ENCODE measurements around the gene C5orf47.
"Not testable (repeated sequence)": the region's sequence is repeated elsewhere in the genome, so short reads cannot be mapped to it uniquely, and the experiment has no call there.

Gene C5orf47

GRCh38 chr5:173970878-173971650 is 17.9 kb upstream of the C5orf47 start:
- no peak for DNase-seq (ENCODE audit: low read depth)

DNA sequence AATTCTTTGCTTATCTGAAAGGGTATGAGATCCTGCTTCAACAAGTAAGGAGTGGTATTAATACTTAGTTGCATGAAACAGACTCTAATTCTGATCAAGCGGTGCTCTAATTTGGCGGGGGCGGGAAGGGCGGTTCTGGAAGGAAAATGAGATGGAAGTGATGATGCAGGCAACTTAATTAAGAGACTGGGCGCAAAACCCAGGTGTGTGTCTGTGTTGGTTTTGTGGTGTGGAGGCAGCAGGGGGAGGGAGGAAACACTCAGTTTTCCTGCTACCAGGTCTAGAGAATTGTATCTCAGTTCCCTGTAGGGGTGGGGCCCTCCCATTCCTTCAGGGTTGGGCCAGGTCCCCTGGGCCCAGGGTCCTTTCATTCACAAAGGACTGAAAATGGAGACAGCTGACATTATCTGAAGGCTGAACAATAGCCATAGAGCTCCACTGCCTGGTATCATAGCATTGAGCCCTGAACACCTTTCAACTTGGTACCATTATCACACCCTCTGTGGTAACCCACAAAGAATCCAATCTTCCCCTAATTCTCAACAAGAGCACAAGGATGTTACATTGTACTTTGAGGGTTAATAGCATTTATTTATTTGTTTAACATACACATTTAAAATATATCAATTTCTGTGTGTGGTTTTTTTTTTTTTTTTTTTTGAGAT is 17.2 kb upstream of the C5orf47 start:
- DNase-seq (ENCODE audit: low read depth), result no peak

GRCh38 chr5:173972607-173972924 is 16.4 kb upstream of the C5orf47 start:
- no peak for DNase-seq (ENCODE audit: low read depth)

DNA sequence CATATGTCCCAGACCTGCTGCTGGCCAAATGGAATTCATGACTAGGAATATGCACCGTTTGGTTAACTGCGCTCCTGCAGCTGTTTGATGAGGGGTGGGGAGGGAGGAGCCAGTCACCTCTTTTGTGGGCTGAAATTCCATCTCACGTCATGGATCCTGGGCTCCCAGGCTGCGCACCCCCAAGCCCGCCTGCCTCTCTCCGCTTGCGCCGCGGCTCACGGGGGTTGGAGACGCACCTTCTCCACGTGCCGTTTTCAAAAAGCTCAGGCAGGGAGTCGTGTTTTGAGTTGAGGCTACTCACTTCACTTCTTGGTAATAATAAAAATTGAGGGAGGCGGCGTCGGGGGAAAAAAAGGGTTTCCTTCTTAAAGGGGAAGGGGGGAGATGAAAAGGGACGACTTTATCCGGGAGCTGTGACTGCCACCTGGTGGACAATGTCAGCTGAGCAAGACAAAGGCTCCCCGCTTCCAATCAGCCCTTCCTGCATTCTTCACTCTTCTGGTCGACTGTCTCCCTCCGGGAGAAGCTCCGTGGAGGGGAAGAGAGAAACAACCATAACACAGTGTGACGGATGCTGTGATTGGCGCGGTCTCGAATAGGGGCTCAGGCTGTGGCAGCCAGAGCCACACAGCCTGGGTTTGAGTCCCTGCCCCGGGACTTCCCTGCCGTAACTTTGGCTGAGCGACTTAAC is 15.9 kb upstream of the C5orf47 start:
- peak; percentile 55 for DNase-seq (ENCODE audit: low read depth)

- no peak for DNase-seq (ENCODE audit: low read depth)
Observed at GRCh38 chr5:173973616-173973969, 15.4 kb upstream of the C5orf47 start.

GRCh38 chr5:173974688-173975239 is 14.2 kb upstream of the C5orf47 start:
- DNase-seq (ENCODE audit: low read depth), result no peak

DNA sequence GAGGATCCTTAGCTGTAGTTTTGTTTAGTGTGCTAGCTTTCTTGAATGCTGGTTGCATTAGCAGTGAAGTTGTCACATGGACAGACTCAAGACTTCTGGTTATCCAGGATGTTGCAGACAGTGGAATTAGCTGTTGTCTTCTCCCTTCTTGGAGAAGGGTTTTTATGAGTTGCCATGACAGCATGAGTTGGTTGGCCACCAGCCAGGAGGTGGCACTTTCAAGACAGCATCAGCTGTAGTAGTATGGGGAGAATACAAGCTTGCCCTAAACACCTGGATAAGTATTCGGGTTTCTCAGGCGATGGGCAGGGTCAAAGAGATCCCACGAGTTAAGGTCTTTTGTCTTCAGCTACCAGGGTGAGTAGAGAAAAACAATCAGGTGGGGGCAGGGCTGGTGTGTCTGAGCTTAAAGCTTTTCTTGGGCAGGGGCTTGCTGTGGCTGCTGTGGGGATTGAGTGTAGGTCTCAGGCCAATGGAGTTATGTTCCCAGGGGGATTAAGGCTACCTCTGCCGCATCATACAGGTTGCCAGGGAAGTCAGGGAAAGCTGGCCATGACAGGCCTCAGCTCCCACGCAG is 7.7 kb upstream of the C5orf47 start:
- DNase-seq (ENCODE audit: low read depth), result no peak

DNA sequence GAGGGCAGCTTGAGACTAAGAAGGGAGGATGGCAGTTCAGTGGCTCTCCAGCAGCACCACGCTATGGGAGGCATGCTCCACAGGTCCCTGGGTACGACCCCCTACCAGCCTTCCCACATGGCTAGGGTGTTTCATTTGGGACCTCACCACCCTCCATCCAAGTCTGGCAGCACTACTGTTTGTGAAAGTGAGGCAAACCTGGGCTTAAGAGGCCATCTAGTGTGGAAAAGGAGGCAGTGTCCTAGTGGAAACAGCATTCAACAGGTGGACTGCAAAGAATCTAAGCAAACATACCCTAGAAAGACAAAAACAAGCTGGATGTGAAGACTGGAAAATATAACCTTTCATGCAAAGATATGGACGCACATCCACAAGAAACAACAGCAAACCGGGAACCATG is 4.8 kb upstream of the C5orf47 start:
- DNase-seq (ENCODE audit: low read depth), result no peak

- no peak for DNase-seq (ENCODE audit: low read depth)
Observed at GRCh38 chr5:173989432-173990082, 587 bp downstream of the C5orf47 start.

DNA sequence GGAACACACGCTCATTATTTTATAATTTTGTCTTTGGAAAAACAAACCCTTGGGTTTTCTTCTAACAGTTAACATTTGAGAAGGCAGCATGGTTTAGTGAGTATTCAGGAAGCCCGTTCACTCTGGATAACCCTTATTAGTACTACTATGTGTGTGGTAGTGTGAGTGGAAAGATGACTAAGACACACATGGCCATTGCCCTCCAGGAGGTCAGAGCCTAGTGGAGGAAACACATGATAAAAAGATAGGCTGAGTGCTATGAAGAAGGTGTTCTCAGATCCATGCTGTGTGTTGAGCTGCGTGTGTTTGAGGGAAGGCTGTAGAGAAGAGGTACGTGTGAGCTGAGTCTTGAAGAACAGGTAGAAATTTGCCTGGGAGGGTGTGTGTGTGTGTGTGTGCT is 8.4 kb downstream of the C5orf47 start:
- DNase-seq (ENCODE audit: low read depth), result no peak

GRCh38 chr5:173998531-173998930 is 9.6 kb downstream of the C5orf47 start:
- DNase-seq (ENCODE audit: low read depth), result no peak

DNA sequence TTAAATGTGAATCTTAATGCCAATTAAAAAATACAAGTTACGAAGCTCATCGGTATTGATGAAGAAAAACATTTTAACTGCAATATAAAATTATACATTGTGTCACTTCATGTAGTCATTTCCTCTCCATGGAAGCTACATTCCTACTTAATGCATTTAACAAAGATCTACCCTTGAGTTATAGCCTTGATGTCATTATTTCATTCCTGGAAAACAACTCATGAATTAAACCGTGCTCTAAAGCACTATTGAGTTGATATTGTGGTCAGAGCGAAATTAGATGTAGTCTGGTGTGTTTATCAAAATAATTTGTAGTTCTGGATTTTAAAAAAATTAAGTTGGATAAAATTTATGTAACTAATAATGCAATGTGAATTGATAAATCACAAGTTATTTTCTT is 11.1 kb downstream of the C5orf47 start:
- DNase-seq (ENCODE audit: low read depth), result no peak

DNA sequence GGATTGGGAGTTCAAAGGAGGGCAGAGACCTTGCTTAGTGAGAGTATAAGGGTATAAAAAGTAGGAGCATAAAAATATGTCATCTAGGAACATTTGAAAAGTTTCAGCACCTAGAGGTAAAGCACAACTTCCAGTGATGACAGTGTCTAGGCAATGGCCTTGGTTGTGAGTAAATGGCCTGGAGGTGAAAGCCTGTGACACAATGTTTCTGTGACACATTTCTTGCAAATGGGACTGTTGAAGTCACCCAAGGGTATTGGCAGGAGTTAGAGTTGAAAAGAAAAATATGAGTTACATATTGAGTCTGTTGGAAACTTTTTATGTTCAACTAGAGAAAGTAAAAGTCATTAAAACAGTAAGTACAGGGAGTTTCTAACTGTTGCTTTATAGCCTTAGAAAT is 14.8 kb downstream of the C5orf47 start:
- no peak for DNase-seq (ENCODE audit: low read depth)

DNA sequence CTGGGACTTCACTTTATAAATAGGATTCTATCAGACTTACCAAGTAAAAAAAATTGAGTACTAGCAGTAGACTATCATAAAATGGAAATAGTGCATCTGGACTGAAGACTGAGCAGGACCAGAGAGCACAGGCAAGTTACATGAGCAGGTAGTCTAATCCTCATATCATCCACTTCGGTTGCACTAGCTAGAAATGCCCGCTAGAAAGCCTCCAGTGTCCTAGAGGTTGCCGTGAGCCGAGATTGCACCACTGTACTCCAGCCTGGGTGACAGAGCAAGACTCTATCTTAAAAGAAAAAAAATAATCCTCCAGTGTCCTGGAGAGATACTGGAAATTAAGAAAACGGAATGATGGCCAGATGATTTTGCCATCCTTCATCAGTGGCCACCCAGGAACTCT is 20.0 kb downstream of the C5orf47 start:
- no peak for DNase-seq (ENCODE audit: low read depth)

DNA sequence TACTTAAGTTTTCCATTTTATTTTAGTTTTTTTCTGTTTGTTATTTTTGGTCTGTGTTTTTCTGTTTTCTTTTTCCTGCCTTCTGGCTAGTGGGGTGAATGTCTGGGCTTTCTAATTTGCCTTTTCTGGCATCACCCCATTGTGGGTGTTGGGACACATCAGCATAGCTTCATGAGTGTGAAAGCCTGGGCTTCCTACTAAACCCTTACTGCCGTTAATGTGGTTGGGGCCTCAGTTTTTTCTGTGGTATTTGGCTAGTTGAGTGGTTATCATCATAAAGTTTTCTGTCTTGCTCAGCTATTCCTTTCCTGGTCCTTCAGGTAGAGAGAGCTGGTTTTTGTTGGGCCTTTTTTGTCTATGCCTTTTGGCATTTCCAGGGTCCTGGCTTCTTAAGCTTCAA is 21.4 kb downstream of the C5orf47 start:
- no peak for DNase-seq (ENCODE audit: low read depth)

GRCh38 chr5:174011441-174011840 is 22.5 kb downstream of the C5orf47 start:
- DNase-seq (ENCODE audit: low read depth), result no peak

DNA sequence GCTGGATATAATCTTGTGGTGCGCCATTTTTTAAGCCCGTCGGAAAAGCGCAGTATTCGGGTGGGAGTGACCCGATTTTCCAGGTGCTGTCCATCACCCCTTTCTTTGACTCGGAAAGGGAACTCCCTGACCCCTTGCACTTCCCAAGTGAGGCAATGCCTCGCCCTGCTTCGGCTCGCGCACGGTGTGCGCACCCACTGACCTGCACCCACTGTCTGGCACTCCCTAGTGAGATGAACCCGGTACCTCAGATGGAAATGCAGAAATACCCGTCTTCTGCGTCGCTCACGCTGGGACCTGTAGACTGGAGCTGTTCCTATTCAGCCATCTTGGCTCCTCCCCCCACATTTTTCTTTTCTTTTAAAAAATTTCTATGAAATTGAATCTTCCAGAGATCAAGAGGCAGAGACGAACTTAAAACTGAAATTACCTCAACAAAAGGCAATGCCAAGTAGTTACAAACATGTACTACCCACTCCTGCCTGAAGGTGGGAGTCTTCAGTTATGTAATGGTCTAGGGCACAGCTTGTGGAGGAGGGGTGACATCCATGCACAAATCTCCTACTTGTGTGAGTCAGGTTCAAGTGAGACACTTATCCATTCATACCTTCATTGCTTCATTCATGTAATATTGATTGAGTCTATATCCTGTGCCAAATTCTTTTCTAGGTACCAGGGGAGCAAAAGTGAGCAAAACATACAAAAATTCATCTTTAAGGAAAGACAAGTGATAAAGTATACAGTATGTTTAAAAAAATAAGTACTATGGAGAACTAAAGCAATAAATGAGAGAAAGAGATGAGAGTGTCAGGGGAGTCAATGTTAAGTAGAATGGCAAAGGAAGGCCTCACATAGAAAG is 31.3 kb downstream of the C5orf47 start:
- DNase-seq (ENCODE audit: low read depth), result not testable (repeated sequence)

DNA sequence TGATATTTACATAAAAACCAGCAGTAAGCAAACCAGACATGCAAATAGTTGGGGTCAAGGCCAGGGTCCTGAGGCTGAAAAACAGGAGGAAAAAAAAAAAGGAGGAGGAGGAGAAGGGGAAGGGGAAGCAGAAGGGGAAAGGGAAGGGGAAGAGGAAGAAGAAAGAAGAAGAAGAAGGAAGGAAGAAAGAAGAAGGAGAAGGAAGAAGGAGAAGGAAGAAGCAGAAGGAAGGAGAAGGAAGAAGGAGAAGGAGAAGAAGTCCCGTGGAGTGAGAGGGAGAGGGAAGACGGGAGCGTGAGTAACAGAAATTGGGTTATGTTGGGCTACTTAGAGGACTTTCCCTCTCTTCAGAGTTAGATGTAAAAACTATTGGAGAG is 31.9 kb downstream of the C5orf47 start:
- DNase-seq (ENCODE audit: low read depth), result no peak

GRCh38 chr5:174022384-174023095 is 33.6 kb downstream of the C5orf47 start:
- no peak for DNase-seq (ENCODE audit: low read depth)

- no peak for DNase-seq (ENCODE audit: low read depth)
Observed at GRCh38 chr5:174030286-174030685, 41.3 kb downstream of the C5orf47 start.

All from activated T-cell treated with anti-CD3 and anti-CD28 coated beads for 48 hours (primary cell).